Gastroesophageal sphincter (tissue), 4 donors: ENCODE results near the gene DGKI. TPM values are rescaled to one million over a fixed set of nuclear protein-coding genes. Genes with fewer than 3 reads are reported as not detected.

ENCODE experiments used
- ATAC-seq: fragments of 150-250 bp; one replicate; pipeline ENCODE4 v1.9.1; 2016; ENCODE audit warnings: mild to moderate bottlenecking, moderate library complexity
- H3K27ac ChIP-seq, 4 donors: fragments of 200-600 bp; sonication (generic) in 3 of 4; 1 replicate in 3 of 4; 2 replicates in 1 of 4; pipeline ENCODE4 v1.5.1; 2016 to 2019
- H3K27me3 ChIP-seq: fragments of 200-600 bp; sonication (generic); one replicate; pipeline ENCODE4 v1.5.1; 2019
- H3K36me3 ChIP-seq, 2 donors: fragments of 200-600 bp; sonication (generic); one replicate each; pipeline ENCODE4 v1.5.1; 2019; ENCODE audit warnings: control low read depth in 1 of 2
- H3K4me1 ChIP-seq, 3 donors: fragments of 200-600 bp; sonication (generic); 1 replicate in 2 of 3; 2 replicates in 1 of 3; pipeline ENCODE4 v1.5.1; 2016 to 2019; ENCODE audit warnings: control low read depth in 2 of 3
- H3K4me3 ChIP-seq, 2 donors: fragments of 200-600 bp; sonication (generic); one replicate each; pipeline ENCODE4 v1.5.1; 2019; ENCODE audit warnings: mild to moderate bottlenecking in 1 of 2, moderate library complexity in 1 of 2
- H3K9me3 ChIP-seq, 3 donors: fragments of 200-600 bp; sonication (generic); one replicate each; pipeline ENCODE4 v1.5.1; 2017 to 2019; ENCODE audit warnings: control low read depth in 2 of 3
- EP300 ChIP-seq: sonication (generic); formaldehyde crosslinking; IDR thresholded peaks from one replicate; pipeline ENCODE4 v1.6.1; 2017; ENCODE audit warnings: antibody characterized with exemption, mild to moderate bottlenecking
- POLR2A ChIP-seq, 2 donors: fragments of 450-650 bp; IDR thresholded peaks; one replicate each; pipeline ENCODE4 v1.6.1; 2017; ENCODE audit warnings: antibody characterized with exemption in 2 of 2, mild to moderate bottlenecking in 2 of 2, moderate library complexity in 1 of 2
- POLR2AphosphoS5 ChIP-seq: sonication (generic); formaldehyde crosslinking; IDR thresholded peaks from one replicate; pipeline ENCODE4 v1.6.1; 2017; ENCODE audit warnings: antibody characterized with exemption
- WGBS, 2 donors: methylation state at CpG; one replicate each; pipeline ENCODE4 v1.1.5; 2018; ENCODE audit warnings: low coverage in 1 of 2; 5-methylcytosine and 5-hydroxymethylcytosine counted together
- total RNA-seq, 4 donors: library from RNA; depleted of rRNA; stranded (reverse); fragments of >200 nt; gene quantifications; one replicate each; pipeline ENCODE4 v1.1.0, GENCODE V29; 2016
- TF ChIP-seq, protein P1 (sequence below), 4 experiments: fragments of 200-600 bp in 2 of 4; fragments of 450-650 bp in 2 of 4; sonication (generic) in 1 of 4; IDR thresholded peaks; one replicate each; pipeline ENCODE4 v1.5.1; 2017 to 2019; ENCODE audit warnings: antibody characterized with exemption in 4 of 4, mild to moderate bottlenecking in 2 of 4, moderate library complexity in 2 of 4

The DGKI gene
- total RNA-seq, 4 donors from 2014 or later: 0.27 to 4.8 (median 3.2) TPM

DNA sequence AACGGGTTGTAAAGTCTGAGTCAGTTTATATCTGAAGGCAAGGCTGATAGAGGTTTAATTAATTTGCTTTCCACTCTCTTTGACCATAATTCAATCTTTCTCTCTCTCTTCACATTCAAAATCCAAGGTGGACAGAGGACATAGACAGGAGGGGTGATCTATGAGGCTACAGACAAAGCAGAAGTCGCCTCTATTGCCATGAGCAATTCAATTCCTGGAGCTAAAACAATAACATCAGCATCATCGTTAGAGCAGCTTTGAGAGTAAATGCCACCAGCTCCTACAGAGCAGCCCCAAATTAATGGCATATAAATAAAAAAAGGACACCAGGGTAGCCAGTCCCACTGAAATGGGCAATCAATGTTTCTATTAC is 93.2 kb downstream of the DGKI start:
- Histone ChIP-seq H3K36me3 (no peaks in the 10 kb centered on the region), H3K9me3 (no peaks in the 10 kb centered on the region), H3K4me1 (peaks cover 0 to 36% (median 3%) of the 10 kb centered on the region in 3 donors), H3K27me3 (no peaks in the 10 kb centered on the region), H3K27ac (peak overlapping the region in 1 of 4 donors; percentile 4), H3K4me3 (no peak overlapping the region)
- WGBS, 2 donors: 49 to 50% methylated on average over 2 to 3 of the region's 3 CpGs
- ATAC-seq: no peak
- TF ChIP-seq POLR2A (IDR thresholded peaks at IDR 0.05) (no peak), EP300 (no peak), POLR2AphosphoS5 (no peak)
- TF ChIP-seq, protein P1, sequence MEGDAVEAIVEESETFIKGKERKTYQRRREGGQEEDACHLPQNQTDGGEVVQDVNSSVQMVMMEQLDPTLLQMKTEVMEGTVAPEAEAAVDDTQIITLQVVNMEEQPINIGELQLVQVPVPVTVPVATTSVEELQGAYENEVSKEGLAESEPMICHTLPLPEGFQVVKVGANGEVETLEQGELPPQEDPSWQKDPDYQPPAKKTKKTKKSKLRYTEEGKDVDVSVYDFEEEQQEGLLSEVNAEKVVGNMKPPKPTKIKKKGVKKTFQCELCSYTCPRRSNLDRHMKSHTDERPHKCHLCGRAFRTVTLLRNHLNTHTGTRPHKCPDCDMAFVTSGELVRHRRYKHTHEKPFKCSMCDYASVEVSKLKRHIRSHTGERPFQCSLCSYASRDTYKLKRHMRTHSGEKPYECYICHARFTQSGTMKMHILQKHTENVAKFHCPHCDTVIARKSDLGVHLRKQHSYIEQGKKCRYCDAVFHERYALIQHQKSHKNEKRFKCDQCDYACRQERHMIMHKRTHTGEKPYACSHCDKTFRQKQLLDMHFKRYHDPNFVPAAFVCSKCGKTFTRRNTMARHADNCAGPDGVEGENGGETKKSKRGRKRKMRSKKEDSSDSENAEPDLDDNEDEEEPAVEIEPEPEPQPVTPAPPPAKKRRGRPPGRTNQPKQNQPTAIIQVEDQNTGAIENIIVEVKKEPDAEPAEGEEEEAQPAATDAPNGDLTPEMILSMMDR (IDR thresholded peaks at IDR 0.05): no peak

DNA sequence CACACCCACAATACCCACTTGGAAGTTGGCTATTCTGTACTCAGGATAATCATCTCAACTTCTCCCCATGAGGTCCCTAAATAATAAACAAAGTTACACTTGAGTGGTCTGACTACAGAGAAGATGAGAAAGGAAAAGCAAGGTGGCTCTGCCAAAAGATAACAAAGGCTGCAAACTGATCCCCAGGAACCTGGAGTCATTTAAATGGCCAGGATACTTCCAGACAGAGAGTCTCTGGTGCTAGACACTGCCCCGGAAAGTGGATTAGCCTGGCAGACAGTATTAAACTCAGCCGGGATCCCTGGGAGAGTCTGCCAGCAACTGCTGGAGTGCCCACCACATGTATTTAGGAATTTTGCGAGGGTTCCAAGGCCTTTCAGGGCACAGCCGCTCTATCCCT is 93.7 kb downstream of the DGKI start:
- H3K36me3 ChIP-seq: no peaks in the 10 kb centered on the region
- TF ChIP-seq, protein P1 (IDR thresholded peaks at IDR 0.05): no peak
- TF ChIP-seq POLR2A (IDR thresholded peaks at IDR 0.05) (no peak), POLR2AphosphoS5 (no peak), EP300 (no peak)
- 44 to 75% methylated on average over 2 to 4 of the region's 4 CpGs for WGBS, 2 donors
- no peaks in the 10 kb centered on the region for H3K27me3 ChIP-seq
- H3K4me1 ChIP-seq: peaks cover 0 to 36% (median 3%) of the 10 kb centered on the region in 3 donors
- H3K4me3 ChIP-seq: no peak overlapping the region
- no peak overlapping the region for H3K27ac ChIP-seq
- H3K9me3 ChIP-seq: no peaks in the 10 kb centered on the region
- no peak for ATAC-seq

DNA sequence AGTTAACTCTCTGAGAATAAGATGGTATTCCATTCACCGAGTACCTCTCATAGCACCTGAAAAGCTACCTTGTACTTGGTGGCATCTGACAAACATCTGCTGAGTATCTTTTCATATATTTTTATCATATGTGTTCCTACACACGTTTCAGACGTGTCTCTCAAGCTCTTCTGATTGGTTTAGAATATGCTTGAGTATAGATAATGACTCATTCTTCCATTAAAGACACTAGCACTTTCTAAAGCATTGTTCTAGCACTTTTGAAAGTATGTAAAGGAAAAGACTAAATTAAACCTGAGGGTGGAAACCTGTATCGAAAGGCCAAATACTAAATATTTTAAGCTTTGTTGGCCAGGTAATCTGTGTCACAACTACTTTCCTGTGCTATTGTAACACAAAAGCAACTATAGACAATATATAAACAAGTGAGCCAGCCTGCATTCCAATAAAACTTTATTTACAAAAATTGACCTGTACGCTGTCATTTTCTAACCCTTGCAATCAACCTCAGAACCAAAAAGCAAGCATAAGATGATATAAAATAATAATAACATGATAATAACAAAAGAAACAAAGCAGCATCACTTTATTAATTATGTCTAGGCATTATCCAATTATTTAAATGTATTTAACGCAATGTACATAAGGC is 95.3 kb downstream of the DGKI start:
- Histone ChIP-seq H3K27ac (no peak overlapping the region), H3K27me3 (no peaks in the 10 kb centered on the region), H3K4me1 (peaks cover 0 to 35% (median 3%) of the 10 kb centered on the region in 3 donors), H3K4me3 (no peak overlapping the region), H3K36me3 (no peaks in the 10 kb centered on the region), H3K9me3 (no peaks in the 10 kb centered on the region)
- WGBS, 2 donors: 83 to 84% methylated on average over 6 of the region's 6 CpGs
- TF ChIP-seq EP300: no peak
- no peak for TF ChIP-seq POLR2AphosphoS5
- TF ChIP-seq POLR2A (IDR thresholded peaks at IDR 0.05): no peak
- ATAC-seq: no peak

DNA sequence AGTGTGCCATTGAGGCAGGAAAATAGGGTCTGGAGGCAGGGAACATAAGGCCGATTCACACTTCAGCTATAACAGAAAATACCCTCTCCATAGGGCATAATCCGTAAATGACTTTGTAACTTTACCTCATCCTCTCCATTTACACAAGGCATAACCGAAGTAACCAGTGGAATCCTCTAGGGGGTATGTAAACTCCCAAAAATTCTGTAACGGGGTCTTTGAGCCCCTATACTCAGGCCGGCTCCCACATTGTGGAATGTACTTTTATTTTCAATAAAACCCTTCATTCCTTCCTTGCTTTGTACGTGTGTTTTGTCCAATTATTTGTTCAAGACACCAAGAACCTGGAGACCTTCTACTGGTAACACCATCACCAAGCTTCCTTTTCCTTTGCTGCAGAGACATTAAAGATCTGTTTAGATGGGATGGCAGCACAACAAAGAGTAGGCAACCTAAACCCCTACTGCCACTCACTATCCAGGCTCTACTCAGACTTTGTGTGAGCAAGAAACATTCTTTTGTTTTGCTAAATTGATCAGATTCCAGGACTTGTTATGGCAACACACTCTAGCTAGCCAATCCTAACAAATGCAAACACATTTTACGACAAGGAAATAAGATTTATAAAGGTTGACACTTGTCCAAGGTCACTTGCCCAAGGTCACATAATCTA is 99.3 kb downstream of the DGKI start:
- no peak overlapping the region for H3K27ac ChIP-seq
- H3K27me3 ChIP-seq: no peaks in the 10 kb centered on the region
- ATAC-seq: no peak
- H3K4me1 ChIP-seq: no peaks in the 10 kb centered on the region
- peaks cover 0 to 8% (median 0%) of the 10 kb centered on the region in 3 donors for H3K9me3 ChIP-seq
- TF ChIP-seq EP300 (no peak), POLR2A (IDR thresholded peaks at IDR 0.05) (no peak), POLR2AphosphoS5 (no peak)
- TF ChIP-seq, protein P1 (IDR thresholded peaks at IDR 0.05): no peak
- 50 to 72% methylated on average over 2 to 7 of the region's 7 CpGs for WGBS, 2 donors
- H3K36me3 ChIP-seq: no peaks in the 10 kb centered on the region
- H3K4me3 ChIP-seq: no peak overlapping the region

DNA sequence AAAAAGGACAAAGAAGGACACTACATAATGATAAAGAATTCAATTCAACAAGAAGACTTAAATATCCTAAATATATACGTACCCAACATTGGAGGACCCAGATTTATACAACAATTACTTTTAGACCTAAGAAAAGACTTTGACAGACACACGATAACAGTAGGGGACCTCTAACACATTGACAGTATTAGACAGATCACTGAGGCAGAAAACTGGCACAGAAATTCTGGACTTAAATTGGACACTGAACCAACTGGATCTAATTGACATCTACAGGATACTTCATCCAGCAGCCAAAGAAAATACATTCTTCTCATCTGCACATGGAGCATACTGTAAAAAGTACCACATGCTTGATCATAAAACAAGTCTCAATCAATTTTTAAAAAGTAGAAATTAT is 103.8 kb downstream of the DGKI start:
- H3K27ac ChIP-seq: no peak overlapping the region
- no peaks in the 10 kb centered on the region for H3K4me1 ChIP-seq
- no peak for ATAC-seq
- WGBS, 2 donors: 97% methylated on average over 2 of the region's 2 CpGs; no CpG with 5 or more reads in 1 of the 2 donors
- H3K4me3 ChIP-seq: no peak overlapping the region
- TF ChIP-seq POLR2A (IDR thresholded peaks at IDR 0.05) (no peak), EP300 (no peak), POLR2AphosphoS5 (no peak)
- TF ChIP-seq, protein P1 (IDR thresholded peaks at IDR 0.05): no peak
- H3K9me3 ChIP-seq: peaks cover 0 to 8% (median 0%) of the 10 kb centered on the region in 3 donors
- H3K27me3 ChIP-seq: no peaks in the 10 kb centered on the region
- no peaks in the 10 kb centered on the region for H3K36me3 ChIP-seq
